SU-DHL-6 (cell line): ENCODE measurements around the gene UBL5.
"Not testable (repeated sequence)": the region's sequence is repeated elsewhere in the genome, so short reads cannot be mapped to it uniquely, and the experiment has no call there.

Source experiments
- CTCF ChIP-seq: fragments of 200-600 bp; sonication (generic); IDR thresholded peaks from one replicate; pipeline ENCODE4 v1.5.1; 2017; ENCODE audit warnings: antibody characterized with exemption, mild to moderate bottlenecking, low read length, moderate library complexity; ENCODE audit not compliant: insufficient read depth, poor library complexity, severe bottlenecking
- EZH2phosphoT487 ChIP-seq: fragments of 200-600 bp; sonication (generic), shearing (Covaris generic); conservative IDR thresholded peaks from 2 replicates; pipeline ENCODE4 v1.6.1; 2018; ENCODE audit warnings: mild to moderate bottlenecking, antibody characterized with exemption, low read length, moderate library complexity, mixed read lengths

GRCh38 chr19:9789579-9789978 is 38.1 kb upstream of the UBL5 start:
- TF ChIP-seq CTCF, EZH2phosphoT487: not testable (repeated sequence)
